HEK293 (cell line): ENCODE results near the gene FBXL7.

Experiments
- CTCF ChIA-PET: fragments of 350-600 bp; formaldehyde crosslinking; extraction: SDS; loops from one replicate; lab custom pipeline; 2021; ENCODE audit warnings: antibody characterized with exemption; lab: Yijun Ruan, JAX
- POLR2A ChIA-PET: fragments of 300-600 bp; formaldehyde crosslinking; extraction: SDS; loops from one replicate; lab custom pipeline; 2020; ENCODE audit warnings: antibody characterized with exemption, inconsistent platforms; lab: Yijun Ruan, JAX
- H3K27ac ChIP-seq: fragments of 200-500 bp; sonication (Bioruptor generic); 2 replicates; pipeline ENCODE4 v1.5.1; 2014; ENCODE audit warnings: low read depth, low read length, control low read depth, inconsistent platforms; ENCODE audit errors: extremely low read depth
- H3K36me3 ChIP-seq, 2 experiments: fragments of 200-500 bp in 1 of 2; sonication (Bioruptor generic) in 1 of 2; 1 replicate in 1 of 2; 2 replicates in 1 of 2; pipeline ENCODE4 v1.5.1; 2014 to 2017; ENCODE audit warnings: inconsistent platforms in 2 of 2, low read length in 2 of 2; ENCODE audit not compliant: control insufficient read depth in 2 of 2, insufficient read depth in 1 of 2
- H3K4me1 ChIP-seq: fragments of 200-500 bp; sonication (Bioruptor generic); 2 replicates; pipeline ENCODE4 v1.5.1; 2014; ENCODE audit warnings: mild to moderate bottlenecking, low read length, inconsistent platforms; ENCODE audit not compliant: control insufficient read depth, insufficient read depth
- H3K4me3 ChIP-seq: 2 replicates; pipeline ENCODE4 v1.5.1; 2011; ENCODE audit warnings: low read depth, mild to moderate bottlenecking, control low read depth, low read length, moderate library complexity
- H3K9me3 ChIP-seq: fragments of 200-500 bp; sonication (Bioruptor generic); 2 replicates; pipeline ENCODE4 v1.5.1; 2014; ENCODE audit warnings: low read depth, low read length, inconsistent platforms; ENCODE audit not compliant: control insufficient read depth, insufficient read depth
- GLI4 ChIP-seq: fragments of 450-650 bp; formaldehyde crosslinking; IDR thresholded peaks from 2 replicates; pipeline ENCODE4 v1.5.1; 2016; ENCODE audit warnings: missing biosample characterization, missing genetic modification characterization
- KLF10 ChIP-seq: fragments of 450-650 bp; IDR thresholded peaks from 2 replicates; pipeline ENCODE4 v1.5.1; 2018; ENCODE audit warnings: missing biosample characterization, mild to moderate bottlenecking, missing genetic modification characterization
- SP2 ChIP-seq: fragments of 450-650 bp; formaldehyde crosslinking; IDR thresholded peaks from 2 replicates; pipeline ENCODE4 v1.5.1; 2016; ENCODE audit warnings: missing biosample characterization, missing genetic modification characterization
- SP7 ChIP-seq: fragments of 450-650 bp; formaldehyde crosslinking; IDR thresholded peaks from 2 replicates; pipeline ENCODE4 v1.5.1; 2016; ENCODE audit warnings: missing biosample characterization, missing genetic modification characterization
- TRIM28 ChIP-seq: IDR thresholded peaks from 2 replicates; pipeline ENCODE4 v1.6.1; 2011; ENCODE audit warnings: low read length, control low read depth, borderline replicate concordance
- TSHZ1 ChIP-seq: fragments of 450-650 bp; formaldehyde crosslinking; IDR thresholded peaks from 2 replicates; pipeline ENCODE4 v1.5.1; 2016; ENCODE audit warnings: missing biosample characterization, missing genetic modification characterization, borderline replicate concordance
- ZBTB17 ChIP-seq: fragments of 450-650 bp; formaldehyde crosslinking; IDR thresholded peaks from 2 replicates; pipeline ENCODE4 v1.5.1; 2016; ENCODE audit warnings: missing biosample characterization, missing genetic modification characterization
- ZFP41 ChIP-seq: fragments of 450-650 bp; formaldehyde crosslinking; IDR thresholded peaks from 2 replicates; pipeline ENCODE4 v1.5.1; 2016; ENCODE audit warnings: missing biosample characterization, missing genetic modification characterization, borderline replicate concordance
- ZNF114 ChIP-seq: fragments of 450-650 bp; formaldehyde crosslinking; IDR thresholded peaks from 2 replicates; pipeline ENCODE4 v1.5.0; 2017; ENCODE audit warnings: missing biosample characterization, missing genetic modification characterization
- ZNF2 ChIP-seq: fragments of 450-650 bp; formaldehyde crosslinking; IDR thresholded peaks from 2 replicates; pipeline ENCODE4 v1.5.1; 2016; ENCODE audit warnings: missing biosample characterization, missing genetic modification characterization
- ZNF23 ChIP-seq: fragments of 450-650 bp; formaldehyde crosslinking; IDR thresholded peaks from 2 replicates; pipeline ENCODE4 v1.5.1; 2016; ENCODE audit warnings: missing biosample characterization, missing genetic modification characterization, borderline replicate concordance
- ZNF280D ChIP-seq: fragments of 450-650 bp; formaldehyde crosslinking; IDR thresholded peaks from 2 replicates; pipeline ENCODE4 v1.5.1; 2016; ENCODE audit warnings: missing biosample characterization, missing genetic modification characterization
- ZNF391 ChIP-seq: fragments of 450-650 bp; formaldehyde crosslinking; IDR thresholded peaks from 2 replicates; pipeline ENCODE4 v1.5.1; 2016; ENCODE audit warnings: low read depth, missing biosample characterization, missing genetic modification characterization, borderline replicate concordance
- ZNF398 ChIP-seq: fragments of 450-650 bp; formaldehyde crosslinking; IDR thresholded peaks from 2 replicates; pipeline ENCODE4 v1.5.1; 2017; ENCODE audit warnings: missing biosample characterization, missing genetic modification characterization
- ZNF416 ChIP-seq: fragments of 450-650 bp; formaldehyde crosslinking; IDR thresholded peaks from 2 replicates; pipeline ENCODE4 v1.5.1; 2016; ENCODE audit warnings: missing biosample characterization, missing genetic modification characterization
- ZNF488 ChIP-seq: fragments of 450-650 bp; formaldehyde crosslinking; IDR thresholded peaks from 2 replicates; pipeline ENCODE4 v1.5.1; 2016; ENCODE audit warnings: missing biosample characterization, missing genetic modification characterization
- ZNF510 ChIP-seq: fragments of 450-650 bp; formaldehyde crosslinking; IDR thresholded peaks from 2 replicates; pipeline ENCODE4 v1.5.1; 2018; ENCODE audit warnings: mild to moderate bottlenecking, missing genetic modification characterization, missing biosample characterization; ENCODE audit not compliant: insufficient replicate concordance
- ZNF521 ChIP-seq: fragments of 450-650 bp; formaldehyde crosslinking; IDR thresholded peaks from 2 replicates; pipeline ENCODE4 v1.5.1; 2017; ENCODE audit warnings: missing biosample characterization, mild to moderate bottlenecking, missing genetic modification characterization
- ZNF639 ChIP-seq: fragments of 450-650 bp; formaldehyde crosslinking; IDR thresholded peaks from 2 replicates; pipeline ENCODE4 v1.5.1; 2016; ENCODE audit warnings: missing biosample characterization, missing genetic modification characterization
- ZNF664 ChIP-seq: fragments of 450-650 bp; formaldehyde crosslinking; IDR thresholded peaks from 2 replicates; pipeline ENCODE4 v1.5.1; 2016; ENCODE audit warnings: missing biosample characterization, missing genetic modification characterization
- ZNF707 ChIP-seq: fragments of 450-650 bp; formaldehyde crosslinking; IDR thresholded peaks from 2 replicates; pipeline ENCODE4 v1.5.1; 2016; ENCODE audit warnings: missing biosample characterization, missing genetic modification characterization
- ZNF776 ChIP-seq: fragments of 450-650 bp; formaldehyde crosslinking; IDR thresholded peaks from 2 replicates; pipeline ENCODE4 v1.5.0; 2017; ENCODE audit warnings: missing biosample characterization, missing genetic modification characterization, borderline replicate concordance
- ZNF785 ChIP-seq: fragments of 450-650 bp; formaldehyde crosslinking; IDR thresholded peaks from 2 replicates; pipeline ENCODE4 v1.5.1; 2016; ENCODE audit warnings: missing biosample characterization, missing genetic modification characterization
- ZSCAN4 ChIP-seq: fragments of 450-650 bp; formaldehyde crosslinking; IDR thresholded peaks from 2 replicates; pipeline ENCODE4 v1.5.1; 2017; ENCODE audit warnings: missing biosample characterization, missing genetic modification characterization
- ZXDB ChIP-seq: fragments of 450-650 bp; formaldehyde crosslinking; IDR thresholded peaks from 2 replicates; pipeline ENCODE4 v1.5.1; 2016; ENCODE audit warnings: missing biosample characterization, missing genetic modification characterization

Gene FBXL7

GRCh38 chr5:15655683-15656082, 155.7 kb downstream of the FBXL7 start:
- H3K36me3 ChIP-seq: no peaks in the 10 kb centered on the region

GRCh38 chr5:15664961-15665360, 165.0 kb downstream of the FBXL7 start:
- Histone ChIP-seq H3K36me3 (no peaks in the 10 kb centered on the region), H3K4me3 (no peak overlapping the region), H3K9me3 (no peaks in the 10 kb centered on the region), H3K27ac (no peak overlapping the region), H3K4me1 (no peaks in the 10 kb centered on the region)
- ChIA-PET CTCF (no interaction called here), POLR2A (no interaction called here)
- TF ChIP-seq ZNF707 (no peak), SP2 (tag by site-specific recombination) (no peak), ZNF398 (no peak), ZNF23 (tag by site-specific recombination) (no peak), SP7 (tag by site-specific recombination) (no peak), ZNF785 (tag by site-specific recombination) (no peak), ZNF280D (tag by site-specific recombination) (no peak)

More at GRCh38 chr5:15655683-15656082, 155.7 kb downstream of the FBXL7 start:
- CTCF ChIA-PET: no interaction called here
- no peaks in the 10 kb centered on the region for H3K9me3 ChIP-seq
- H3K27ac ChIP-seq: no peak overlapping the region
- no peaks in the 10 kb centered on the region for H3K4me1 ChIP-seq
- no peak overlapping the region for H3K4me3 ChIP-seq
- TF ChIP-seq KLF10: no peak
- no peak for TF ChIP-seq ZNF664 (tag by site-specific recombination)
- TF ChIP-seq TSHZ1 (tag by site-specific recombination): no peak
- TF ChIP-seq ZNF114 (tag by site-specific recombination): no peak
- no peak for TF ChIP-seq GLI4 (tag by site-specific recombination)
- no peak for TF ChIP-seq ZNF416
- TF ChIP-seq ZNF510 (tag by site-specific recombination): no peak
- no peak for TF ChIP-seq ZSCAN4 (tag by site-specific recombination)
- no peak for TF ChIP-seq ZNF391
- no peak for TF ChIP-seq ZNF2 (tag by site-specific recombination)
- TF ChIP-seq ZNF776: no peak
- no peak for TF ChIP-seq ZFP41
- no peak for TF ChIP-seq ZXDB (tag by site-specific recombination)
- no peak for TF ChIP-seq ZNF488 (tag by site-specific recombination)
- TF ChIP-seq ZNF639 (tag by site-specific recombination): no peak
- no peak for TF ChIP-seq ZNF521 (tag by site-specific recombination)
- no peak for TF ChIP-seq TRIM28
- no peak for TF ChIP-seq ZBTB17 (tag by site-specific recombination)
- POLR2A ChIA-PET: no interaction called here
